Stimulated activated CD4-positive, alpha-beta T cell treated with anti-CD3 and anti-CD28 coated beads, Interleukin-15, amount 100 ng/mL, for 1 hour (primary cell): ENCODE results near the gene ANKRD60.

Source experiments
- DNase-seq, 2 donors: peaks; one replicate each; pipeline ENCODE4 v3.0.0-alpha.2; 2020; ENCODE audit warnings: low read depth in 1 of 2, low spot score in 1 of 2

The ANKRD60 gene

DNA sequence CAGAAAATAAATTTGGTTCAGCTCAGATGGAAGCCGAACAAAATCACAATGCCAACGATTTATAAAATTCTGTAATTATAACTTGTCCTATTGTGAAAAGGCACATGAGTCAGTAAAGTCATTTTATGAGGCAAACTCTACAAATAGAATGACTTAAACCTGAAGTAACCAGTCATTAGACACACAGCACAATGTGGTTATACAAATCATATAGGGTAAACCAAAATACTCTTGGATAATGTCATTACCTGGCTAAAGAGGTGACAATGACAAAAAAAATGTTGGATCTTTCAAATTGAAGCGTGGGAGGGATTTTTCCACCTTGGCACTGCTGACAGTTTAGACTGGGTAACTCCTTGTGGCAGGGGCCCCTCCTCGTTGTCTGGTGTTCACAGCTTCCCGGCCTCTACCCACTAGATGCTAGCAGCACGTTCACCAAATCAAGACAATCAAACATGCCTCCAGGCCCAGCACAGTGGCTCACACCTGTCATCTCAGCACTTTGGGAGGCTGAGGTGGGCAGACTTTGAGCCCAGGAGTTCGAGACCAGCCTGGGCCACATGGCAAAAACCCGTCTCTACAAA, 5.0 kb downstream of the ANKRD60 start:
- DNase-seq = no peak

DNA sequence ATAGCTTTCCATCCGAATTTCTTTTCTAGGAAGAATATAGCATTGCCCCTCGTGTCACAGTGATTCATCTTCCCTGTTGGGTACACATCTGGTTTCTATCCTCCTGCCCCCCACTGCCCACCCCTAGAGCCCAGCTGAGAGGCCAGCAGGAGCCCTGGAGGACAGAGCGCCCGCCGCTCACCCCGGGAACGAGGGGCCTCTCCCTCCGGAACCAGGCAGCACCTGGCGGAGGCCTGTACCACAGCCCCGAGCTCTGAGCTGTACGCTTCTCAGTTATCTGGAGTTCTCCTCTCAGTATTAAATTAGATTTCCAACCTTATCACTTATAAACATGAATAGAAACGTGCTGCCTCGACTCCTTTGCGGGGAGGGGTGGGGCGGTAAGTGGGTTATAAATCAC, 6.0 kb downstream of the ANKRD60 start:
- no peak for DNase-seq

GRCh38 chr20:58219342-58219700, 9.1 kb downstream of the ANKRD60 start:
- no peak for DNase-seq

GRCh38 chr20:58218665-58219341, 9.7 kb downstream of the ANKRD60 start:
- DNase-seq = no peak

GRCh38 chr20:58216334-58216733, 12.1 kb downstream of the ANKRD60 start:
- no peak for DNase-seq

DNA sequence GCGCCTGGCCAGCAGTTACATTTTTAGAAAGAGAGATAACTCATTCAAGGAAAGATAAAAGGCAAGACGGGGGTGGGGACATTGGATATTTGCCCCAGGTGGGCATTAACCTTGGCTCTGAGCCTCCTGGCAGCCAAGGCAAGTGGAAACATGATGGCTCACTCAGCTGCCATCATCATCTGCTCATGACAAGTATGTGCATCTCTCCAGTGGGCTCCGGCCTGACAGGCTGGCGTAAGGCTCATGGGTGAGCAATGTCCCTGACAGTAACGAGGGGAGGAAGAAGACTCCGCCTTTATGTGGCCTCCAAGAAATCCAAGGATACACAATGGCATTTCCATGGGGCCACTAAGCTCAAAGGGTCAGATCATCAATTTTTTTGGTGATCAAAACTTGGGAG, 13.3 kb downstream of the ANKRD60 start:
- DNase-seq = no peak

DNA sequence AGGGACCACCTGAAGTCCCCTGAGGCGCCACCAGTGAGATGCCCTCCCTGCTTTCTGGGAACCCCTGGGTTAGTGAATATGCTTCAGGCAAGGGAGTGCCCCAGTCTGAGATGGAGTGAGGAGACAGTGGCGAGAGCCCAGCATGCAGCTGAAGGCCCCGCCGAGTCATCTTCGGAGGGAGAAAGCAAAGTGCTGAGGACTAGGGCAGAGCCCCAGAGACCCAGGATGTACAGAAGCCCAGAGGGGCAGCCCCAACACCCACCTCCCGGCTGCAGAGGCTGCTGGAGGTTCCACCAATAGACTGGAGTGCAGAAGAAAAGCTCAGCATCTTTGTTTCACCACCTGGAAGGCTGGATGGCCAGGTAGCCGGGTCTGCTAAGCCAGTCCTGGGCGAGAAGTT, 14.1 kb downstream of the ANKRD60 start:
- no peak for DNase-seq

DNA sequence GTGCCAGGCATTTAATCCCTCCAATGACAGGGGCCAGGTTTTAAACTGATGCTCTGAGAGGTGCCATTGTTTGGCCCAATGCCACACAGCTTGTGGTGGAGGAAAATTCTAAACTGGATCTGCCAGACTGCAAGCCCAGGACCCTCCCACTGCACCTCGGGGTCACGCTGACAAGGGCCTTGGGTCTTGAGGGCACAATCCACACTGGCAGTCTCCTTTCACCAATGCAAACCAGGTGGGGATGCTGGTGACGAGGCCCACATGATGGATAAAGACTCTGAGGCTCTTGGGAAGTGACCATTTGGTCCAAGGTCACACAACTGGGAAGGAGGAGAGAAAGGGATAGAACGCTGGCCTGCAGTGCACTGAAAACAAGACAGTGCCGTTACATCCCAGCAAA, 14.7 kb downstream of the ANKRD60 start:
- DNase-seq = no peak

DNA sequence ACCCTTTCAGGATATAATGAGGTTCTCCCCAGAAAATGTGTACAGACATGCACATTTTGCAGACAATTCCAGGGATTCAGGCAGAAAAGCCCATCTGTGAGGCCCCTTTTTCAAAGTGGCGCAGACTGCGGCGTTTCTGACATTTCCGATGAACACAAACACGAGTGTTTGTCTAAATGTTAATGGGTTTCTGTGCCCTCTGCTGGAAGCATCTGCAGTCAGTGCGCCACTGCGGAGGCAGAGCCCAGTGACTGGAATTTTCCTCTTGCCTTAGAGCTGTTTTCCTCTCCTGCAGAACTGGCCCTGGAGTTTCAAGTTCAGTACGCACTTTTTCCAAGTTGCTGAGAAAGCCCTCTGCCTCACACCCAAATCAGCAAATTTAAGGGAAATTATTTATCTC, 15.3 kb downstream of the ANKRD60 start:
- no peak for DNase-seq

- DNase-seq = no peak
Measured at GRCh38 chr20:58212636-58213035, 15.8 kb downstream of the ANKRD60 start.

DNA sequence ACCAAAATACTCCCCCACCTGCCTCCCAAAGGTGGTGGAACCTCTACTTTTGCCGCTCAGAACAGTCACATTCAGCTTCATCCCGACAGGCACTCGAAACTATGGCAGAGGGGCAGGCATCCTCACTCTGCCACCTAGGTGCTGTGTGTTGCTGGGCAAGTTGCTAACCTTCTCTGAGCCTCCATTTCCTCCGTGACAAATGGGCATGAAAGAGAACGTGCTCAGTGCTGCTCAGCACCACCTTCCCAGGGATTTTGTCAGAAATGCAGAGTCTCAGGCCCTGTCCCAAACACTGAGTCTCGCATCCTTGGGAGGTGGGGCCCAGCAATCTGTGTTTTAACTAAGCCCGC, 18.1 kb downstream of the ANKRD60 start:
- no peak for DNase-seq

GRCh38 chr20:58209652-58210397, 18.6 kb downstream of the ANKRD60 start:
- peak; percentile 77 to 87 for DNase-seq

GRCh38 chr20:58208944-58209343, 19.5 kb downstream of the ANKRD60 start:
- no peak for DNase-seq

GRCh38 chr20:58205850-58206249, 22.6 kb downstream of the ANKRD60 start:
- DNase-seq = no peak

- no peak for DNase-seq
Measured at GRCh38 chr20:58202044-58202443, 26.4 kb downstream of the ANKRD60 start.

- DNase-seq = no peak
Measured at GRCh38 chr20:58201616-58202015, 26.8 kb downstream of the ANKRD60 start.

DNA sequence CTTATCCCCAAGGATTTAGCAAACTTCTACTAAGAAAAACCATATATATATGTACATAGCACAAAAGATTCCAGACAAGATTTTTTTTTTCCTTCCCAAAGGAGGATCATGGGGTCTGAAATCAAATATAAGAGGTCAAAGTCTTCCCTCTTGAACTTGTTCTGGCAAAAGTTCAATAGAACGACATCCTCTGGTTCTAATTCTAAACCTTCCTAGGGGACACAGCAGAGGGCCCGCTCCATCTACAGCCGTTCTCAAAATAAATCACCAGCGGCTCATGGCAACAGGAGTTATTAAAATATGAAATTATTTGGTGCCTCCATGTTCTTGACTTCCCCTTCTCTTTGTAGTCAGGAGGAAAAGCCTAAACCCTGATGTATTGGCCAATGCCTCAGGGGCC, 29.0 kb downstream of the ANKRD60 start:
- DNase-seq = no peak

DNA sequence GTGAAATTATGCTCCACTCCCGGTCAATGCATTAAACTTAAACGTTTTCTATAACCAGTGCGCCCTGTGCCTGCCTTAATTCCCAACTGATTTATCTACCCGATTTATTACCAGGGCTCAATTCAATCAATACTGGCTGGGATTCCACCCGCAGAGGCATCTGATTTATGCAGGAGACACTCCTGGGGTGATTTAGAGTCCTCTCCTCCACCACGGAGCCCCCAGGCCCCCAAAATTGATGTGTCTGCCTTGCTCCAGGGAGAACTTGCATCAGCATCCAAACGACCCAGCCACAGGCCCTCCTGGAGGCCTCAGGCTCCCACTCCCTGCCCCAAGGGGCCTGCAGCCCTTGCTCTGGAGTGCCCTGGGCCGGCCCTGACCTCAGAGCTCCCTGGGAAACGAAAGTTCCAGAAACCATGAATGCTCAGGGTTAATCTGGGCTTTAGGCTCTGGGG, 29.5 kb downstream of the ANKRD60 start:
- no peak for DNase-seq

GRCh38 chr20:58198384-58198783, 30.1 kb downstream of the ANKRD60 start:
- DNase-seq = no peak

DNA sequence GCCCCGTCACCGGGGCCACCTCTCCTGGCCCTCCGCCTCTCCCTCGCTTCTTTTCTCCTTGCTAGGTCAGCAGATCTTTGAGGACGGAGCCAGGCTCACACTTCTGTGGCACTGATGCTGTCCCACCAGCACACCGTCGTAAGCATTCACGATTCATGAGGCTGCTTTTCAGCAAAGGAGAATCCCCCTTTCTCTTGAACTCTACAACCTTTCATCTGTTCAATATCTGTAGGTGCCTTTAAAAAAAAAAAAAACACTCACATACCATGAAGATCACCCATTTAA, 31.3 kb downstream of the ANKRD60 start:
- DNase-seq = no peak

- DNase-seq = no peak
Measured at GRCh38 chr20:58196402-58197184, 31.9 kb downstream of the ANKRD60 start.

DNA sequence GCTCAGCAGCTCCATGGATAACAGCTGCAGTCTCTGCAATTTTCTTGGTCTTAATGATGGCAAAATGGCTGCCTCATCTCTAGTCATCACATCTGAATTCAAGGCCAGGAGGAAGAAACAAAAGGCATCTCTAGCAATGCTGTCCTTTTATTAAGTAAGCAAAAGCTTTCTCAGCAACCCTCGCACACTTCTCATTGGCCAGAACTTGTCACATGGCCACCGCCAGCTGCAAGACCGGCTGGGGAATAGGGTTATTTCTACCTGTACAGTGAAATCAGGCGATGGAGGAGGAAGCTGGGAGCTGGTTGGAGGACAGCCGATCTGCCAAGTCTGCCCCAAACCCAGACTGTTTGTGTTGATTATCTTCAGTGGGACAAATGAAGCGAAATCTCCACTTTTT, 33.4 kb downstream of the ANKRD60 start:
- no peak for DNase-seq
